DMS53 treated with DMSO at 0.1 percent for 48 hours (cell line): ENCODE measurements around the gene EML6.

Experiments
- DNase-seq: peaks from one replicate; lab custom pipeline; 2025; ENCODE audit not compliant: unreplicated experiment; lab: John Stamatoyannopoulos, UW

EML6 gene

GRCh38 chr2:54791831-54792230 lies 68.4 kb downstream of the EML6 start:
- no peak for DNase-seq

GRCh38 chr2:54797307-54797706 lies 73.8 kb downstream of the EML6 start:
- no peak for DNase-seq

GRCh38 chr2:54801352-54801751 lies 77.9 kb downstream of the EML6 start:
- no peak for DNase-seq

GRCh38 chr2:54803783-54804751 lies 80.6 kb downstream of the EML6 start:
- DNase-seq = no peak

GRCh38 chr2:54805255-54805654 lies 81.8 kb downstream of the EML6 start:
- no peak for DNase-seq

- DNase-seq = no peak
Measured at GRCh38 chr2:54806975-54807374, 83.5 kb downstream of the EML6 start.

- no peak for DNase-seq
Measured at GRCh38 chr2:54808661-54809060, 85.2 kb downstream of the EML6 start.

GRCh38 chr2:54809819-54810218 lies 86.4 kb downstream of the EML6 start:
- DNase-seq = peak; percentile 37

- DNase-seq = no peak
Measured at GRCh38 chr2:54810246-54810645, 86.8 kb downstream of the EML6 start.

GRCh38 chr2:54813584-54813983 lies 90.1 kb downstream of the EML6 start:
- no peak for DNase-seq

GRCh38 chr2:54814389-54815147 lies 91.1 kb downstream of the EML6 start:
- DNase-seq = no peak

- DNase-seq = no peak
Measured at GRCh38 chr2:54815148-54815539, 91.7 kb downstream of the EML6 start.

GRCh38 chr2:54818226-54818625 lies 94.8 kb downstream of the EML6 start:
- no peak for DNase-seq

- no peak for DNase-seq
Measured at GRCh38 chr2:54820558-54820957, 97.1 kb downstream of the EML6 start.

GRCh38 chr2:54824567-54824966 lies 101.1 kb downstream of the EML6 start:
- no peak for DNase-seq

GRCh38 chr2:54830546-54830945 lies 107.1 kb downstream of the EML6 start:
- DNase-seq = no peak

- no peak for DNase-seq
Measured at GRCh38 chr2:54831480-54831879, 108.0 kb downstream of the EML6 start.

GRCh38 chr2:54834721-54835120 lies 111.3 kb downstream of the EML6 start:
- DNase-seq = no peak

GRCh38 chr2:54836477-54836876 lies 113.0 kb downstream of the EML6 start:
- DNase-seq = no peak

GRCh38 chr2:54838585-54839035 lies 115.1 kb downstream of the EML6 start:
- peak; percentile 46 for DNase-seq

GRCh38 chr2:54839461-54840255 lies 116.2 kb downstream of the EML6 start:
- no peak for DNase-seq
